PC-9 (cell line): ENCODE data around the gene NPTN. TPM values are rescaled to one million over a fixed set of nuclear protein-coding genes. Genes with fewer than 3 reads are reported as not detected.

Experiments used
- BruUV-seq: library from RNA; stranded (reverse); fragments of 400-500 nt; replicated peaks from 2 replicates; lab custom pipeline; 2021; lab: Mats Ljungman, UMichigan
- CTCF ChIA-PET: fragments of 300-600 bp; sonication (Branson Sonifier 250); formaldehyde crosslinking; loops from one replicate; lab custom pipeline; 2022; ENCODE audit warnings: antibody characterized with exemption; lab: Charles Lee
- POLR2A ChIA-PET: fragments of 300-600 bp; sonication (Branson Sonifier 250); formaldehyde crosslinking; loops from one replicate; lab custom pipeline; 2022; ENCODE audit warnings: antibody characterized with exemption; ENCODE audit not compliant: unreplicated experiment; lab: Charles Lee
- DNase-seq, 2 experiments: peaks; one replicate each; pipeline versions ENCODE4 v3.0.0 to v3.0.0-alpha.2; 2015 to 2022; ENCODE audit warnings: mixed read lengths in 1 of 2
- H2AFZ ChIP-seq: fragments of 200-600 bp; sonication (generic); 2 replicates; pipeline ENCODE4 v1.8.1; 2017; ENCODE audit warnings: antibody characterized with exemption
- H3F3A ChIP-seq: fragments of 200-600 bp; sonication (generic); 2 replicates; pipeline ENCODE4 v1.8.1; 2017; ENCODE audit warnings: antibody characterized with exemption, mild to moderate bottlenecking, low read depth; ENCODE audit not compliant: insufficient read depth
- H3K27ac ChIP-seq: fragments of 200-600 bp; sonication (generic); 2 replicates; pipeline ENCODE4 v1.6.1; 2016; ENCODE audit warnings: mixed run types
- H3K27me3 ChIP-seq: fragments of 200-600 bp; sonication (generic); 2 replicates; pipeline ENCODE4 v1.6.1; 2016; ENCODE audit warnings: low read depth, mixed run types; ENCODE audit not compliant: insufficient read depth
- H3K36me3 ChIP-seq: fragments of 200-600 bp; sonication (generic); 2 replicates; pipeline ENCODE4 v1.6.1; 2016; ENCODE audit warnings: low read depth, mixed run types
- H3K4me1 ChIP-seq: fragments of 200-600 bp; sonication (generic); replicated peaks from 2 replicates; pipeline ENCODE4 v1.6.1; 2016; ENCODE audit warnings: mixed run types; ENCODE audit not compliant: insufficient read depth
- H3K4me2 ChIP-seq: fragments of 200-600 bp; sonication (generic); 2 replicates; pipeline ENCODE4 v1.6.1; 2017; ENCODE audit warnings: mixed run types
- H3K4me3 ChIP-seq: fragments of 200-600 bp; sonication (generic); 2 replicates; pipeline ENCODE4 v1.6.1; 2016; ENCODE audit warnings: mixed run types
- H3K79me2 ChIP-seq: fragments of 200-600 bp; sonication (generic); 2 replicates; pipeline ENCODE4 v1.6.1; 2017; ENCODE audit warnings: low read depth, mixed run types
- H3K9me2 ChIP-seq: fragments of 200-600 bp; sonication (generic); 2 replicates; pipeline ENCODE4 v1.8.1; 2017; ENCODE audit warnings: mild to moderate bottlenecking; ENCODE audit not compliant: insufficient read depth
- H3K9me3 ChIP-seq: fragments of 200-600 bp; sonication (generic); 2 replicates; pipeline ENCODE4 v1.8.1; 2016; ENCODE audit warnings: low read depth; ENCODE audit not compliant: insufficient read depth
- H4K20me1 ChIP-seq: fragments of 200-600 bp; sonication (generic); 2 replicates; pipeline ENCODE4 v1.8.1; 2017; ENCODE audit not compliant: insufficient read depth
- EZH2 ChIP-seq: fragments of 200-600 bp; sonication (generic); IDR thresholded peaks from 2 replicates; pipeline ENCODE4 v1.8.0; 2017; ENCODE audit warnings: antibody characterized with exemption, low read depth
- intact Hi-C: fragments of 100-400 bp; cut with micrococcal nuclease; formaldehyde crosslinking; loops from one replicate; pipeline ENCODE4 v1.10.0; 2022; ENCODE audit not compliant: unreplicated experiment
- total RNA-seq: library from RNA; stranded (reverse); gene quantifications from 2 replicates; pipeline ENCODE4 v1.2.3, GENCODE V29; 2021
- TF ChIP-seq, protein P1 (sequence below): fragments of 200-600 bp; sonication (generic); conservative IDR thresholded peaks from 2 replicates; pipeline ENCODE4 v1.6.1; 2017; ENCODE audit warnings: mixed run types, antibody characterized with exemption, mild to moderate bottlenecking, moderate library complexity

The NPTN gene
- total RNA-seq, 1 experiment from 2014 or later: 101 TPM

DNA sequence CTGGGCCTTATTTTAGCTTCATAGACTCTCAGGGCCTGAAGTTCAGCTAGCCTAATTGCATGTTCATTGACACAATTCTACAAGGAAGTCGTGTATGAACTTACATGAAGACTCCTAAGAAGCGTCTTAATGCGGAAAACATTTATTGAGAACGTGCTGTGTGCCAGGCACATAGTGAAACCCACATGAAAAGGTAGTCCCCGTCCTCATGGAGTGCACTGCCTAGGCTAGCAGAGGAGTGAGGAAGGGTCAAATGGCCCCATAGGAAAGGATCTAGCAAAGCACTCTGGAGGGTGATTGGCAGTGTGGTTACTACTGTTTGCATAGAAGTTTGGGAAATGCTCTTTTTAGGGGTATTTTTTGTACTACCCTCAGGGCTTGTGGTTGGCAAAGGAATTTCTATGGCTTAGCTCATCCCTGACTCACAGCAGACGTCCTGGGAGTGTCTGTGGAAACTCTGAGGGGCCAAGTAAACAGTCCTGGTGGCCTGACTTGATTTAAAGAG is 854 bp upstream of the NPTN start:
- Histone ChIP-seq H3K4me3 (peak overlapping the region; percentile 55), H3K4me2 (peak overlapping the region; percentile 98), H3K36me3 (no peaks in the 10 kb centered on the region), H3K9me2 (no peaks in the 10 kb centered on the region), H3F3A (peaks cover 13% of the 10 kb centered on the region), H3K27me3 (no peaks in the 10 kb centered on the region), H2AFZ (peak overlapping the region; percentile 72), H3K27ac (peak overlapping the region; percentile 96), H3K4me1 (peaks cover 53% of the 10 kb centered on the region), H3K9me3 (0 out of 2 replicates have a peak, but pooled peaks cover under 1% of the 10 kb centered on the region), H3K79me2 (peaks cover 37% of the 10 kb centered on the region), H4K20me1 (0 out of 2 replicates have a peak, but pooled peaks cover 6% of the 10 kb centered on the region)
- POLR2A ChIA-PET: interaction anchor here (0.5 to 0.6 kb wide), 3 partner anchors 43 to 575 kb away, joined by 4 to 11 read pairs (median 5); no protein-coding TSS in a partner anchor
- TF ChIP-seq, protein P1, sequence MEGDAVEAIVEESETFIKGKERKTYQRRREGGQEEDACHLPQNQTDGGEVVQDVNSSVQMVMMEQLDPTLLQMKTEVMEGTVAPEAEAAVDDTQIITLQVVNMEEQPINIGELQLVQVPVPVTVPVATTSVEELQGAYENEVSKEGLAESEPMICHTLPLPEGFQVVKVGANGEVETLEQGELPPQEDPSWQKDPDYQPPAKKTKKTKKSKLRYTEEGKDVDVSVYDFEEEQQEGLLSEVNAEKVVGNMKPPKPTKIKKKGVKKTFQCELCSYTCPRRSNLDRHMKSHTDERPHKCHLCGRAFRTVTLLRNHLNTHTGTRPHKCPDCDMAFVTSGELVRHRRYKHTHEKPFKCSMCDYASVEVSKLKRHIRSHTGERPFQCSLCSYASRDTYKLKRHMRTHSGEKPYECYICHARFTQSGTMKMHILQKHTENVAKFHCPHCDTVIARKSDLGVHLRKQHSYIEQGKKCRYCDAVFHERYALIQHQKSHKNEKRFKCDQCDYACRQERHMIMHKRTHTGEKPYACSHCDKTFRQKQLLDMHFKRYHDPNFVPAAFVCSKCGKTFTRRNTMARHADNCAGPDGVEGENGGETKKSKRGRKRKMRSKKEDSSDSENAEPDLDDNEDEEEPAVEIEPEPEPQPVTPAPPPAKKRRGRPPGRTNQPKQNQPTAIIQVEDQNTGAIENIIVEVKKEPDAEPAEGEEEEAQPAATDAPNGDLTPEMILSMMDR: 0 out of 2 replicates have a peak, but pooled peaks have one; percentile 28
- TF ChIP-seq EZH2: no peak
- peak; percentile 70 to 93 for DNase-seq
- intact Hi-C loops: loop anchor here (1.0 to 10.0 kb wide), 5 partner anchors 33 to 852 kb away; partner anchors contain the start of gene ADPGK
- CTCF ChIA-PET: interaction anchor here (0.6 to 1.6 kb wide), 3 partner anchors 53 to 73 kb away, joined by 3 to 4 read pairs (median 4); no protein-coding TSS in a partner anchor
- no TSS peak for BruUV-seq

DNA sequence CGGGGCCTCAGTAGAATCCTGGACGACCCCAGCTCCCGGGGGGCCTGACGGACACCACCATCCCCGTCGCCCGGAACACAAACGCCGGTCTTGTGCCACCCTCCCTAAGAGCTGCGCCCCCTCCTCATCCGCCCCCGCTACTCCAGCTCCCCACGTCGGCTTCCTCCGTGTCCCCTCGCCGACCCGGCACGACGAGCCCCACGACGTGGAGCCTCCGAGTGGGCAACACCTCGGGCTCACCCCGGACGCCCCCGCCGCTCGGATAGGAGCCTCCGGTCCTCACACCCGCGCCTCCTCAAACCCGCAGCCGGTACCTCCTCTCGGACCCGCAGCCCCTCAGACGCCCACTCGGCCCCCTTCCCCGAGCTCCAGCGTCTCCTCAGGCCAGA is 525 bp downstream of the NPTN start:
- TF ChIP-seq EZH2: no peak
- TF ChIP-seq, protein P1: no peak
- Histone ChIP-seq H3K27ac (peak overlapping the region; percentile 32), H3K36me3 (no peaks in the 10 kb centered on the region), H3K9me2 (no peaks in the 10 kb centered on the region), H3K4me2 (peak overlapping the region; percentile 85), H3K9me3 (no peaks in the 10 kb centered on the region), H4K20me1 (peaks cover 17% of the 10 kb centered on the region), H3F3A (peaks cover 11% of the 10 kb centered on the region), H2AFZ (no peak overlapping the region), H3K4me3 (peak overlapping the region; percentile 82), H3K4me1 (peaks cover 55% of the 10 kb centered on the region), H3K27me3 (no peaks in the 10 kb centered on the region), H3K79me2 (peaks cover 50% of the 10 kb centered on the region)
- no TSS peak for BruUV-seq
- DNase-seq: no peak
- ChIA-PET POLR2A (interaction anchor here (0.6 to 0.7 kb wide), 3 partner anchors 10 to 15 kb away, joined by 3 to 11 read pairs (median 4); no protein-coding TSS in a partner anchor), CTCF (interaction anchor here (0.6 to 0.9 kb wide), 2 partner anchors 10 to 1894 kb away, joined by 7 to 9 read pairs; no protein-coding TSS in a partner anchor)
- intact Hi-C loops: loop anchor here (2.0 to 10.0 kb wide), 4 partner anchors 32 to 850 kb away; partner anchors contain the start of gene ADPGK

DNA sequence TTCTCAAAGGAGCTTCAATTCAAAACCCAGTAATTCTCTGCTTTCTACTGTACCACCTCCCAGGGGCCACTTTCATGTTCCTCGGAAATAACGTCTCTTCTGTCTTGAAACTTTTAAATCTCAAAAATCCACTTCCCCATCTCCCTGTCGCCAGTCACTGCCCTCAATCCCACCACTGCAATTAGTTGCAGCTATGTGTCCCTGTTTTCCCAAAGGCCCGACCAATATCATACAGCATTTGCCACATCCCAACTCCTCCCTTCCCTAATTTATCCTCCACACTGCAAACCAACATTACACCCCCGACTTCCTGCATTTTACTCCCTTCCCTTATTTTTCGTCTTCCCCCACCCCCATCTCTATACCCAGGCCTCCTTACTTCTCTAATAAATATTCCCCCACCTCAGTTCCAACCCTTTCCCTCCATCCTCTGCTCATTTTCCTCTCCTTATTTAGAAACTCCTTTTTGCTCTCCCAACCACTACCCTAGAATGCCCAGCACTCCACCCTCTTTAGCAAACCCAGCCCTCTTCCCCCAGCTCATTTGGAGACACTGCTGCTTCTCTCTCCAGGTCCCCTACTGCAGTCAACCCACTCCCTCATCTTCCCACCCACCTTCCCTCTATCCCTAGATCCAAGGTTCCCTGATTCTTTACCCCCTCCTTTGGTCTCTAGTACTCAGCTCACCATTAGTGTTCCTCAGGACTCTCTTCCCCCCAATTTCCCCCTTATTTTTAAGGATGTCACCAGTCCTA is 1.1 kb downstream of the NPTN start:
- no peak overlapping the region for H2AFZ ChIP-seq
- peaks cover 21% of the 10 kb centered on the region for H4K20me1 ChIP-seq
- CTCF ChIA-PET: interaction anchor here (0.6 to 0.9 kb wide), 2 partner anchors 9 to 1893 kb away, joined by 7 to 9 read pairs; no protein-coding TSS in a partner anchor
- H3K9me2 ChIP-seq: no peaks in the 10 kb centered on the region
- H3K27me3 ChIP-seq: no peaks in the 10 kb centered on the region
- H3K4me3 ChIP-seq: peak overlapping the region; percentile 82
- peak overlapping the region; percentile 85 for H3K4me2 ChIP-seq
- H3K36me3 ChIP-seq: no peaks in the 10 kb centered on the region
- BruUV-seq: no TSS peak
- no peaks in the 10 kb centered on the region for H3K9me3 ChIP-seq
- peak in 1 of 2 experiments; percentile 18 for DNase-seq
- H3F3A ChIP-seq: peaks cover 11% of the 10 kb centered on the region
- H3K79me2 ChIP-seq: peaks cover 56% of the 10 kb centered on the region
- intact Hi-C loops: loop anchor here (2.0 to 10.0 kb wide), 4 partner anchors 31 to 850 kb away; partner anchors contain the start of gene ADPGK
- POLR2A ChIA-PET: interaction anchor here (0.6 to 0.7 kb wide), 3 partner anchors 9 to 14 kb away, joined by 3 to 11 read pairs (median 4); no protein-coding TSS in a partner anchor
- H3K4me1 ChIP-seq: peaks cover 55% of the 10 kb centered on the region
- TF ChIP-seq, protein P1: no peak
- no peak for TF ChIP-seq EZH2
- H3K27ac ChIP-seq: peak overlapping the region; percentile 32
